Measurements from ENCODE around the gene FAM168B. TPM values are rescaled to one million over a fixed set of nuclear protein-coding genes. Genes with fewer than 3 reads are reported as not detected.
A peak's percentile ranks its signal among the peaks of the same experiment; 100 is the strongest.

FAM168B gene
- total RNA-seq, 1 donor from 2014 or later, result 96.1 TPM

DNA sequence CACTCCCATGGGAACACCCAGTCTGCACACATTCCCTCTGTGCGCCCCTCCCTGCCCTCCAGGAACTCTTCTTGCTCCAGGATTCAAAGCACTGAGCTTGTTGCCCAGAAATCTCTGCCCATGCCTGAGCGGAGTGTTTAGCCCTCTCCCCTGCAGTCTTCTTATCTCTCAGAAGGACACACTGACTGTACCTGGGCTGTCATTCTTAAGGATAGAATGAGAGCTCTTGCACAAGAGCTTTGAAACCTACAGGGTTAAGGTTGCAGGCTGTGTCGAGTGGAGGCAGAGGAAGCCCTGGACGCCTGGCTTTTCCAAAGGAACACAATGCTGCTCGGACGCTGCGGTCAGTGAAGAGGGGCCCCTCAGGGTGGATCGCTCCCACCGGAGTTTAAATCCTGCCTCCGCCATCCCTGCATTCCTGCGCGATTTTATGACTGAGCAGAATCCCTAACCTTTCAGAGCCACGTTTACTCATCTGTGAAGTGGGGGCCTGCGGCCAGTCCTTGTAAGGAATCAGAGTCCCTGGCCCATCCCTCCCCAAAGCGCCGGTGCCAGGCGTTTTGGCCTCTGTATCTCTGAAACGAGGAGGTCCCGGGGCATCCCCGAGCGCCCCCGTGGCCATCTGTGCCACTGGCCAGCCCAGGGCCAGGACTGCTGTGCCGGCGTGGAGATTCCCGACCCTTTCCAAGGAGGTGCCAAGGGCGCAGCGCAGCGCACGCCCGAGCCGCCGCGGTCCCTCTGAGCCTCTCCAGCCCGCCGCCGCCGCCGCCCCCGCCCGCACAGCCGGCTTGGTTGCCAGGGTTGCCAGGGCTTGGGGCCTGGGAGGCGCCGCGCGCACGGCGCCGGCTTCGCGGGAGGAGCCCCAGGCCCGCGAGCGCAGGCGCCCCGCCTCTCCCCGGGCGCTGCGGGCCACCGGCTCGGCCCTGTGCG lies 58.9 kb downstream of the FAM168B start:
- DNase-seq, result peak; percentile 38
- peak; percentile 54 for ATAC-seq
- intact Hi-C loops (cut with micrococcal nuclease), result no loop called here

GRCh38 chr2:131033786-131034121 lies 59.5 kb downstream of the FAM168B start:
- DNase-seq (no peak), ATAC-seq (no peak)
- intact Hi-C loops (cut with micrococcal nuclease), result no loop called here

- no peak for ATAC-seq
- intact Hi-C loops (cut with micrococcal nuclease), result no loop called here
- DNase-seq, result no peak
These were observed 60.8 kb downstream of the FAM168B start for GRCh38 chr2:131032393-131032836.

GRCh38 chr2:131031875-131032274 lies 61.4 kb downstream of the FAM168B start:
- intact Hi-C loops (cut with micrococcal nuclease), result no loop called here
- DNase-seq, result no peak
- no peak for ATAC-seq

DNA sequence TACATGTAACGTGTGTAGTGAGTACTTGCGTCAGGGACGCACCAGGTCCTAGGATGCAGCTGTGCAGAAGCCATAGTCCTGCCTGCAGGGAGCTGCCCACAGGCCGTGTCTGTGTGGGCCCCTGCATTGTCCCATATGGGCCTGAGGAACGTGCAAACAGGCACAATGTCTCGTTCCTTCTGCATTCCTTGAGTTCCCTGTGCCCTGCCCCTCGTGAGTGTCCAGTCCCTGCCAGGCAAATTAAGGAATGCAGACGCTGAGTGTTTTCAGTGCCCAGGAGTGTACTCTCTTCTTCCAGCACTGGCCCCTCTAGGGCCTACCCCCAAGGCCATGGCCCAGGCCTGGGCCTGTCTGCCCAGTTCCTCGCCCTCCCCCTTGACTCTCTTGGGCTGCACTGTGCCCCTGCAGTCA lies 61.8 kb downstream of the FAM168B start:
- intact Hi-C loops (cut with micrococcal nuclease), result no loop called here
- no peak for ATAC-seq
- DNase-seq, result peak; percentile 13

GRCh38 chr2:131030478-131030971 lies 62.7 kb downstream of the FAM168B start:
- DNase-seq (peak; percentile 44), ATAC-seq (peak; percentile 56)
- intact Hi-C loops (cut with micrococcal nuclease), result no loop called here

DNA sequence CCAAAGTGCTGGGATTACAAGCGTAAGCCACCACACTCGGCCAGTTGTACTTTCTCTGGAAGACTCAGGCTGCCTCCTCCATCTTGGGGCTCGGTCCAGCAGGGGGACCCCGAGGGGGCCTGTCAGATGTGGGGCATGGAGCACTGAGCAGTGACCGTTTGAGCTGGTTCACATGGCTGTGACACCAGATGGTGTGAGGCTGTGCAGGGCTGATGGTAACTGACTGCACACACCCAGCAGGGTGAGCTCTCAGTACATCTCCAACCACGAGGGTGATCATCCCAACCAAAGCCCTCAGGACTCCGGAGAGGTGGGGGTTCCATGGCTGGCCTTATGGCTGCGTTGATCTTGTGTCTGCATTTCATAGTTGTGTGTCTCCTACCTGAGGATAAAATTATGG lies 63.4 kb downstream of the FAM168B start:
- no peak for DNase-seq
- ATAC-seq, result no peak
- intact Hi-C loops (cut with micrococcal nuclease), result no loop called here

DNA sequence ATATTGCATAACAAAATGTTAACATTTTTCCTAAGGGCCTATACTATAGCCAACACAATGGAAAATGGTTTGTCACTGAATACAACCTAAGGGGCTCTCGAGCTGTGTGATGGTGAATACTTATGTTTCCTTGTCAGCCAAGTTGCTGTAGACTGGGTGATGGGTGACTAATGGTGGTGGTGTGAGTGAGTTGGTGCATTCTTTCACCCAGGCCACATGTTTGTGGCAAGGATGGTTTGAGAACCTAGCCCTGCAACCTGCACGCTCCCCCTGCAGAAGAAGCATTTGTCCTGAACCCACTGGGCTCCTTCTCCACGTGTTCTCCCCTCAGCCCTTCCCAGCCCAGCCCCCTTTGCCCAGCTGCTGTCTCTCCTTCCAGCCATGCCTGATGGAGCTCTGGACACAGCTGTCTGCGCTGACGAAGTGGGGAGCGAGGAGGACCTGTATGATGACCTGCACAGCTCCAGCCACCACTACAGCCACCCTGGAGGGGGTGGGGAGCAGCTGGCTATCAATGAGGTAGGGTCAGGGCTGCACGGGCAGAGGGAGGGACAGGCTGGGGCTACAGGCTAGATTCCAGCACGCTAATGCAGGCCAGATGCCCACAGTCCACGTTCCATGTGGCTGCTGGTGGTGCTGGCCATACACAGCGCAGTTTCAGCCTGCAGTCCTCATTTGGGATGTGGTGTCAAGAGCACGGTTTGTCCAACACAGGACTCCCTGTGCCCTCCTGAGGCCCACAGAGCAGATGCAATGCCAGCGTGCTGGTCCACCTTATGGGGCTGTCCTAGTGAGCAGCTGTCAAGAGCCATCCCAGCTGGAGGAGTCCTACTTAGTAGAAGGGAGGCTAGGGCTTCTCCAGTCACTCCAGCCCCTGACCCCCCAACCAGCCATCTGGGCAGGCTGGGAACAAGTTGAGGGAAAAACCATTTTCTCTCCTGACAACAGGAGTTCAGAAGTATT lies 65.4 kb downstream of the FAM168B start:
- ATAC-seq (no peak), DNase-seq (no peak)
- intact Hi-C loops (cut with micrococcal nuclease), result no loop called here

- ATAC-seq, result no peak
- DNase-seq, result no peak
- intact Hi-C loops (cut with micrococcal nuclease), result no loop called here
These were observed 66.3 kb downstream of the FAM168B start for GRCh38 chr2:131026919-131027318.

DNA sequence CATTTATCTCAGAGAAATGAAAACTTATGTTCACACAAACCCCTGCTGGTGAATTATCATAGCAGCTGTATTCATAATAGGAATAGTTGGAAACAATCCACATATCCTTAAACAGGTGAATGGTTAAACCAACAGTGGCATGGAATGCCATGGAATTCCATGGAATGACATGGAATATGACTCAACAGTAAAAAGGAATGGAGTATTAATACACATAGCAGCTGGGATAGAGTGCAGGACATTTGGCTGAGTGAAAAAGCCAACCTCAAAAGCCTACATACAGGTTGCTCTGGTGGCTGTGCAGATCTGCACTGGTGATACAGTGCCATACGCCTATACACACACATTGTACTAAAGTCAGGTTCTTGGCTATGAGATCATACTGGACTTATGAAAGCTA lies 69.5 kb downstream of the FAM168B start:
- intact Hi-C loops (cut with micrococcal nuclease), result no loop called here
- DNase-seq, result no peak
- no peak for ATAC-seq

GRCh38 chr2:131022731-131023130 lies 70.5 kb downstream of the FAM168B start:
- DNase-seq (no peak), ATAC-seq (no peak)
- intact Hi-C loops (cut with micrococcal nuclease), result no loop called here

DNA sequence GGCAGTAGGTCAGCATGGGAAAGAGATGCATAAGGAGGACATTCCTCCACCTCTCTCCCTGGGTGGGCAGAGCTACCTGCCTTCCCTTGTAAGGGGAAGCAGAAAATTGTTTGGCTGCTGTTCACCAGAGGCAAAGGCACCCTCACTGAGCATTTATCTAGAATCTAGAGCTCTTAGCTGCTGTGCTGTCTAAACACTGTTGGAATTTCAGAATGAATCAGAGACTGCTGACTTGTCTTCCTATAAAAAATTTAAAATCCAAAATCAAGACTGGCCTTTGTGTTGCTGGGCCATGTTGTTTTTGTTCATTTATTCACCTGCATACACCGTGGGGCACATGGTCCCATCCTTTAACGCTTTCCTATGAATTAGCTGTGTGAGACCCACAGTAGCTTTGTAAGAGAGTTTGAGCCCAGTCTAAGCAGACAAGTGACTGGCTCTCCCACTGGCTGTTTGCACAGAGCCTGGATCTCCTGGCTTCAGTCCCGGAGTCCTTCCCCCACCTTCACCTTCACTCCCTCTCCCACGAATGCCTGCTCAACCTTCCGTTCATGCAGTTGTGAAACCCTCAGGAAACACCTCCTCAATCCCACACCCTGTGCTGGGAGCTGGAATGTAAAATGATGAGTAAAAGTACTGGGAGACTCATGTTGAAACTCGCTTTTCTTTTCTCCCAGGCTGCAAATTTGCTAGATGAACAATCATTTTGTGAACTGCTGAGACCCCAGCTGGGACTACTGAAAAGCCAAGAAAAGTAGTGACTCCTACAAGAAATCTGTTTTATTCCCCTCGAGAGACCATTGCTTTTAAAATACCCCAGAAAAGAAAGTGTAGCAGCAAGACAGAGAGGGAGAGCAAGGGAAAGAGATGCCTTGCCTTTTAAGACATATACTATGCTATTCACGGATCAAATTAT lies 76.2 kb downstream of the FAM168B start:
- intact Hi-C loops (cut with micrococcal nuclease), result no loop called here
- DNase-seq (no peak), ATAC-seq (no peak)

DNA sequence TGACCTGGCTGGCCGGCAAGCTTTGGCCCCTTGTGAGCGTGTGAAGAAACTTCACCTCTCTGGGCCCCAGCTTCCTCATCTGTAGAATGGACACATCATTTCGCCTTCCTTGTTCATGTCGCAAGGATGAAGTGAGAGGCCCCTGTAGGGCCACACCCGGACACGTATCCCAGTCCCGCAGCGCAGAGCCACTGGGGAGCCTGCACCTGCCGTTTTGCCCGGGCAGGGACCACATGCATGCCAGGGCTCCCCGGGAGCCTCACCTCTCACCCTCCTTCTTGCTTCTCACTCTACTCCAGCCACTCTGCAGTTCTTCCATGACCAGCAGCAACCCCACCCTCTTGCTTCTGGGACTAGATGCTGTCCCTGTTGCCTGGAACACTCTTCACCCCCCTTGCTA lies 77.5 kb downstream of the FAM168B start:
- intact Hi-C loops (cut with micrococcal nuclease), result no loop called here
- DNase-seq (no peak), ATAC-seq (no peak)

- intact Hi-C loops (cut with micrococcal nuclease), result no loop called here
- ATAC-seq, result no peak
- no peak for DNase-seq
These were observed 79.1 kb downstream of the FAM168B start for GRCh38 chr2:131014141-131014540.

DNA sequence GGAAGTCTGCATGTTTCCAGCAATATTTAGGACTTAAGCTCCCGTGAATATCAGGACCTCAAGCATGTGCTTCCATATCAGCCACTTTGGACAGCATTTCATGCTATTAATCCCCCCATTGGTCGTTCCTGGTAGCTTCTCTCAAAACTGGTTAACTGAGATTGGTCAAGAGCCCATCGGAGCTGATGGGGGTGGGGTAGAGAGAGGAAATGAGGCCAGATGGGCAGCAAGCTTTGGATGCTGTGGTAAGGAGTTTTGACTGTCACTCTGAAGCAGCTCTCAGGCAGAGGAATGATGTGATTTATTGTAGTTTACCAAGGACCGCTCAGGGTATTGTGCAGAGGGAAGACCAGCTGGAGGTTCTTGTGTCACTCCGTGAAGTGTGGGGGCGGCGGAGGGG lies 81.8 kb downstream of the FAM168B start:
- no peak for ATAC-seq
- intact Hi-C loops (cut with micrococcal nuclease), result no loop called here
- DNase-seq, result no peak

GRCh38 chr2:131010566-131010965 lies 82.7 kb downstream of the FAM168B start:
- ATAC-seq (no peak), DNase-seq (no peak)
- intact Hi-C loops (cut with micrococcal nuclease), result no loop called here

GRCh38 chr2:131009713-131010475 lies 83.4 kb downstream of the FAM168B start:
- DNase-seq (no peak), ATAC-seq (no peak)
- intact Hi-C loops (cut with micrococcal nuclease), result no loop called here

GRCh38 chr2:131008967-131009366 lies 84.3 kb downstream of the FAM168B start:
- no peak for ATAC-seq
- DNase-seq, result no peak
- intact Hi-C loops (cut with micrococcal nuclease), result no loop called here

Measured in left ventricle myocardium superior (tissue), 1 donor.